Measurements from ENCODE around the gene BRD7. TPM values are rescaled to one million over a fixed set of nuclear protein-coding genes. Genes with fewer than 3 reads are reported as not detected.

Gene BRD7
- total and polyA plus RNA-seq, 2 donors (not counting 3 experiments of a cell fraction or from before 2014, with no cell fraction given) = 17.1 to 69.1 TPM

GRCh38 chr16:50273888-50274325, 94.9 kb downstream of the BRD7 start:
- dilution Hi-C loops (cut with MboI; ENCODE audit: extremely low pct_ligation_motif_present, low sequenced_read_pairs) = no loop called here
- H3K27ac ChIP-seq (ENCODE audit: insufficient read depth, low read depth, low read length) = no peak overlapping the region

GRCh38 chr16:50273382-50273690, 95.5 kb downstream of the BRD7 start:
- Histone ChIP-seq H3K9me3 (replicated peaks; ENCODE audit: control insufficient read depth, insufficient read depth, low read length) (no peaks in the 10 kb centered on the region), H3K4me3 (replicated peaks in 1 of 3; ENCODE audit: insufficient read depth in 1 of 3, low read depth in 1 of 3, low read length in 3 of 3) (no peak overlapping the region), H3K27ac (ENCODE audit: insufficient read depth, low read depth, low read length) (no peak overlapping the region), H4K20me1 (replicated peaks; ENCODE audit: control insufficient read depth, extremely low read depth, insufficient read depth, low read length) (no peaks in the 10 kb centered on the region), H3K27me3 (ENCODE audit: control insufficient read depth in 2 of 2, insufficient read depth in 2 of 2, low read length in 2 of 2) (no peaks in the 10 kb centered on the region), H3K4me1 (ENCODE audit: control insufficient read depth, extremely low read depth, insufficient read depth, low read length) (no peaks in the 10 kb centered on the region), H3K4me2 (ENCODE audit: insufficient read depth, low read length) (no peak overlapping the region), H3K79me2 (ENCODE audit: control insufficient read depth, insufficient read depth, low read length) (no peaks in the 10 kb centered on the region), H2AFZ (ENCODE audit: low read depth, low read length) (no peak overlapping the region), H3K9me1 (replicated peaks; ENCODE audit: control insufficient read depth, extremely low read depth, insufficient read depth, low read length) (no peaks in the 10 kb centered on the region), H3K36me3 (ENCODE audit: control insufficient read depth in 2 of 2, extremely low read depth in 1 of 2, insufficient read depth in 2 of 2, low read length in 2 of 2) (no peaks in the 10 kb centered on the region), H3K9ac (replicated peaks; ENCODE audit: extremely low read depth, insufficient read depth, low read length) (no peak overlapping the region)
- POLR2A ChIA-PET = no interaction called here
- FAIRE-seq (no peak), DNase-seq (ENCODE audit: low read depth, low spot score) (no peak)
- BruUV-seq (replicated peaks) = no TSS peak
- intact Hi-C loops (cut with micrococcal nuclease) = no loop called here
- TF ChIP-seq CTCF (IDR thresholded peaks at IDR 0.05; ENCODE audit: extremely low read depth in 1 of 2, insufficient read depth in 1 of 2, low read depth in 1 of 2, low read length in 2 of 2) = no peak
- TF ChIP-seq GATA2 (IDR thresholded peaks at IDR 0.05; ENCODE audit: insufficient read depth, insufficient read length, low read depth, low read length) = no peak
- TF ChIP-seq POLR2A (IDR thresholded peaks at IDR 0.05; ENCODE audit: low read depth, low read length) = no peak
- TF ChIP-seq POLR2AphosphoS5 (IDR thresholded peaks at IDR 0.05; ENCODE audit: insufficient read depth, low read depth, low read length) = no peak
- TF ChIP-seq EZH2 (IDR thresholded peaks at IDR 0.05; ENCODE audit: borderline replicate concordance, low read depth, low read length, severe bottlenecking) = no peak
- TF ChIP-seq MYC (IDR thresholded peaks at IDR 0.05; ENCODE audit: low read depth, low read length) = no peak
- TF ChIP-seq FOS (IDR thresholded peaks at IDR 0.05; ENCODE audit: borderline replicate concordance, insufficient read depth, low read length) = no peak
- no peak for TF ChIP-seq JUN (IDR thresholded peaks at IDR 0.05; ENCODE audit: borderline replicate concordance, insufficient read depth, insufficient read length, low read depth)
- TF ChIP-seq MAX (IDR thresholded peaks at IDR 0.05; ENCODE audit: insufficient read depth, insufficient read length) = no peak
- CTCF ChIA-PET = interaction anchor here (0.7 to 1.1 kb wide), 5 partner anchors 18 to 392 kb away, joined by 3 to 5 read pairs (median 3); partner anchors contain the start of gene CNEP1R1
- dilution Hi-C loops (cut with MboI; ENCODE audit: extremely low pct_ligation_motif_present, low sequenced_read_pairs) = no loop called here

More at GRCh38 chr16:50273888-50274325, 94.9 kb downstream of the BRD7 start:
- POLR2A ChIA-PET = no interaction called here
- no peaks in the 10 kb centered on the region for H4K20me1 ChIP-seq (replicated peaks; ENCODE audit: control insufficient read depth, extremely low read depth, insufficient read depth, low read length)
- H3K9me3 ChIP-seq (replicated peaks; ENCODE audit: control insufficient read depth, insufficient read depth, low read length) = no peaks in the 10 kb centered on the region
- H3K4me3 ChIP-seq (replicated peaks in 1 of 3; ENCODE audit: insufficient read depth in 1 of 3, low read depth in 1 of 3, low read length in 3 of 3) = no peak overlapping the region
- no peak for TF ChIP-seq GATA2 (IDR thresholded peaks at IDR 0.05; ENCODE audit: insufficient read depth, insufficient read length, low read depth, low read length)
- TF ChIP-seq MYC (IDR thresholded peaks at IDR 0.05; ENCODE audit: low read depth, low read length) = no peak
- BruUV-seq (replicated peaks) = no TSS peak
- CTCF ChIA-PET = interaction anchor here (0.6 to 1.1 kb wide), 4 partner anchors 19 to 855 kb away, joined by 3 to 5 read pairs (median 3); partner anchors contain the start of gene CNEP1R1
- H3K36me3 ChIP-seq (ENCODE audit: control insufficient read depth in 2 of 2, extremely low read depth in 1 of 2, insufficient read depth in 2 of 2, low read length in 2 of 2) = no peaks in the 10 kb centered on the region
- H3K9me1 ChIP-seq (replicated peaks; ENCODE audit: control insufficient read depth, extremely low read depth, insufficient read depth, low read length) = no peaks in the 10 kb centered on the region
- no peaks in the 10 kb centered on the region for H3K79me2 ChIP-seq (ENCODE audit: control insufficient read depth, insufficient read depth, low read length)
- no peak overlapping the region for H3K9ac ChIP-seq (replicated peaks; ENCODE audit: extremely low read depth, insufficient read depth, low read length)
- H2AFZ ChIP-seq (ENCODE audit: low read depth, low read length) = no peak overlapping the region
- FAIRE-seq (no peak), DNase-seq (ENCODE audit: low read depth, low spot score) (no peak)
- no peak overlapping the region for H3K4me2 ChIP-seq (ENCODE audit: insufficient read depth, low read length)
- intact Hi-C loops (cut with micrococcal nuclease) = no loop called here
- no peaks in the 10 kb centered on the region for H3K4me1 ChIP-seq (ENCODE audit: control insufficient read depth, extremely low read depth, insufficient read depth, low read length)
- H3K27me3 ChIP-seq (ENCODE audit: control insufficient read depth in 2 of 2, insufficient read depth in 2 of 2, low read length in 2 of 2) = no peaks in the 10 kb centered on the region
